Measurements from ENCODE around the gene CALML5. TPM values are rescaled to one million over a fixed set of nuclear protein-coding genes. Genes with fewer than 3 reads are reported as not detected.
A peak's percentile ranks its signal among the peaks of the same experiment; 100 is the strongest.

CALML5 gene
- total and polyA plus RNA-seq, 9 of the 15 experiments (the other 6 are each of a cell fraction or from before 2014, with no cell fraction given) = not detected

DNA sequence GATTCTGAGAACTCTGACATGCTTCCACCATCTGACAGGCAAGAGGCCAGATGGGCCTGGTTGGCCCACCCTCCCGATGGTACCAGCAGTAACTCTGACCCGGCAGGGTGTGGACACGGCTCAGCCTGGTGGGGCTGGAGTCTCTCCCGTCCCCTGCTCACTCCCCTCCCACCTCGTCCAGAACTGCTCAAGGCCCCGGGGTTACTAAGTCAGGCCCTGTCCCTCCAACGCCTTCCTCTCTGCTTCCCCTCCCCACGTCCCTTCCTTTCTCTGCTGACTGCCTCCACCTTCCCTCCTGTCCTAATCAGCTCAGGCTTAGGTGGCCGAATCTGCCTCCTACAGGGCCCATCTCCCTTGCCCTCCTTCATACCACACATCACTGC is 12.5 kb downstream of the CALML5 start (continued):
- no peak for TF ChIP-seq MECOM (CRISPR knock-in tag; IDR thresholded peaks at IDR 0.05)
- TF ChIP-seq NFE2 (IDR thresholded peaks at IDR 0.05; ENCODE audit: low read depth) = peak; percentile 3; the same call in 1 of the 2 replicates
- TF ChIP-seq DACH1 (IDR thresholded peaks at IDR 0.05; ENCODE audit: partially characterized antibody) = no peak
- no peak for TF ChIP-seq RBM34 (IDR thresholded peaks at IDR 0.05; ENCODE audit: borderline replicate concordance, insufficient read depth, low read length)
- no peak for TF ChIP-seq TAF1 (IDR thresholded peaks at IDR 0.05; ENCODE audit: control insufficient read depth, extremely low read depth, insufficient read depth, low read length, severe bottlenecking)
- no peak for TF ChIP-seq HNRNPLL (IDR thresholded peaks at IDR 0.05; ENCODE audit: low read depth, low read length, poor library complexity, severe bottlenecking)
- TF ChIP-seq SRSF1 (IDR thresholded peaks at IDR 0.05; ENCODE audit: low read depth, low read length) = no peak
- TF ChIP-seq, protein P1, sequence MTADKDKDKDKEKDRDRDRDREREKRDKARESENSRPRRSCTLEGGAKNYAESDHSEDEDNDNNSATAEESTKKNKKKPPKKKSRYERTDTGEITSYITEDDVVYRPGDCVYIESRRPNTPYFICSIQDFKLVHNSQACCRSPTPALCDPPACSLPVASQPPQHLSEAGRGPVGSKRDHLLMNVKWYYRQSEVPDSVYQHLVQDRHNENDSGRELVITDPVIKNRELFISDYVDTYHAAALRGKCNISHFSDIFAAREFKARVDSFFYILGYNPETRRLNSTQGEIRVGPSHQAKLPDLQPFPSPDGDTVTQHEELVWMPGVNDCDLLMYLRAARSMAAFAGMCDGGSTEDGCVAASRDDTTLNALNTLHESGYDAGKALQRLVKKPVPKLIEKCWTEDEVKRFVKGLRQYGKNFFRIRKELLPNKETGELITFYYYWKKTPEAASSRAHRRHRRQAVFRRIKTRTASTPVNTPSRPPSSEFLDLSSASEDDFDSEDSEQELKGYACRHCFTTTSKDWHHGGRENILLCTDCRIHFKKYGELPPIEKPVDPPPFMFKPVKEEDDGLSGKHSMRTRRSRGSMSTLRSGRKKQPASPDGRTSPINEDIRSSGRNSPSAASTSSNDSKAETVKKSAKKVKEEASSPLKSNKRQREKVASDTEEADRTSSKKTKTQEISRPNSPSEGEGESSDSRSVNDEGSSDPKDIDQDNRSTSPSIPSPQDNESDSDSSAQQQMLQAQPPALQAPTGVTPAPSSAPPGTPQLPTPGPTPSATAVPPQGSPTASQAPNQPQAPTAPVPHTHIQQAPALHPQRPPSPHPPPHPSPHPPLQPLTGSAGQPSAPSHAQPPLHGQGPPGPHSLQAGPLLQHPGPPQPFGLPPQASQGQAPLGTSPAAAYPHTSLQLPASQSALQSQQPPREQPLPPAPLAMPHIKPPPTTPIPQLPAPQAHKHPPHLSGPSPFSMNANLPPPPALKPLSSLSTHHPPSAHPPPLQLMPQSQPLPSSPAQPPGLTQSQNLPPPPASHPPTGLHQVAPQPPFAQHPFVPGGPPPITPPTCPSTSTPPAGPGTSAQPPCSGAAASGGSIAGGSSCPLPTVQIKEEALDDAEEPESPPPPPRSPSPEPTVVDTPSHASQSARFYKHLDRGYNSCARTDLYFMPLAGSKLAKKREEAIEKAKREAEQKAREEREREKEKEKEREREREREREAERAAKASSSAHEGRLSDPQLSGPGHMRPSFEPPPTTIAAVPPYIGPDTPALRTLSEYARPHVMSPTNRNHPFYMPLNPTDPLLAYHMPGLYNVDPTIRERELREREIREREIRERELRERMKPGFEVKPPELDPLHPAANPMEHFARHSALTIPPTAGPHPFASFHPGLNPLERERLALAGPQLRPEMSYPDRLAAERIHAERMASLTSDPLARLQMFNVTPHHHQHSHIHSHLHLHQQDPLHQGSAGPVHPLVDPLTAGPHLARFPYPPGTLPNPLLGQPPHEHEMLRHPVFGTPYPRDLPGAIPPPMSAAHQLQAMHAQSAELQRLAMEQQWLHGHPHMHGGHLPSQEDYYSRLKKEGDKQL (CRISPR knock-in tag; IDR thresholded peaks at IDR 0.05; ENCODE audit: borderline replicate concordance) = no peak
- TF ChIP-seq, protein P2, sequence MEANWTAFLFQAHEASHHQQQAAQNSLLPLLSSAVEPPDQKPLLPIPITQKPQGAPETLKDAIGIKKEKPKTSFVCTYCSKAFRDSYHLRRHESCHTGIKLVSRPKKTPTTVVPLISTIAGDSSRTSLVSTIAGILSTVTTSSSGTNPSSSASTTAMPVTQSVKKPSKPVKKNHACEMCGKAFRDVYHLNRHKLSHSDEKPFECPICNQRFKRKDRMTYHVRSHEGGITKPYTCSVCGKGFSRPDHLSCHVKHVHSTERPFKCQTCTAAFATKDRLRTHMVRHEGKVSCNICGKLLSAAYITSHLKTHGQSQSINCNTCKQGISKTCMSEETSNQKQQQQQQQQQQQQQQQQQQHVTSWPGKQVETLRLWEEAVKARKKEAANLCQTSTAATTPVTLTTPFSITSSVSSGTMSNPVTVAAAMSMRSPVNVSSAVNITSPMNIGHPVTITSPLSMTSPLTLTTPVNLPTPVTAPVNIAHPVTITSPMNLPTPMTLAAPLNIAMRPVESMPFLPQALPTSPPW (CRISPR knock-in tag; IDR thresholded peaks at IDR 0.05) = no peak
- no peak for TF ChIP-seq JUNB (CRISPR knock-in tag; conservative IDR thresholded peaks at IDR 0.05)
- TF ChIP-seq, protein P3, sequence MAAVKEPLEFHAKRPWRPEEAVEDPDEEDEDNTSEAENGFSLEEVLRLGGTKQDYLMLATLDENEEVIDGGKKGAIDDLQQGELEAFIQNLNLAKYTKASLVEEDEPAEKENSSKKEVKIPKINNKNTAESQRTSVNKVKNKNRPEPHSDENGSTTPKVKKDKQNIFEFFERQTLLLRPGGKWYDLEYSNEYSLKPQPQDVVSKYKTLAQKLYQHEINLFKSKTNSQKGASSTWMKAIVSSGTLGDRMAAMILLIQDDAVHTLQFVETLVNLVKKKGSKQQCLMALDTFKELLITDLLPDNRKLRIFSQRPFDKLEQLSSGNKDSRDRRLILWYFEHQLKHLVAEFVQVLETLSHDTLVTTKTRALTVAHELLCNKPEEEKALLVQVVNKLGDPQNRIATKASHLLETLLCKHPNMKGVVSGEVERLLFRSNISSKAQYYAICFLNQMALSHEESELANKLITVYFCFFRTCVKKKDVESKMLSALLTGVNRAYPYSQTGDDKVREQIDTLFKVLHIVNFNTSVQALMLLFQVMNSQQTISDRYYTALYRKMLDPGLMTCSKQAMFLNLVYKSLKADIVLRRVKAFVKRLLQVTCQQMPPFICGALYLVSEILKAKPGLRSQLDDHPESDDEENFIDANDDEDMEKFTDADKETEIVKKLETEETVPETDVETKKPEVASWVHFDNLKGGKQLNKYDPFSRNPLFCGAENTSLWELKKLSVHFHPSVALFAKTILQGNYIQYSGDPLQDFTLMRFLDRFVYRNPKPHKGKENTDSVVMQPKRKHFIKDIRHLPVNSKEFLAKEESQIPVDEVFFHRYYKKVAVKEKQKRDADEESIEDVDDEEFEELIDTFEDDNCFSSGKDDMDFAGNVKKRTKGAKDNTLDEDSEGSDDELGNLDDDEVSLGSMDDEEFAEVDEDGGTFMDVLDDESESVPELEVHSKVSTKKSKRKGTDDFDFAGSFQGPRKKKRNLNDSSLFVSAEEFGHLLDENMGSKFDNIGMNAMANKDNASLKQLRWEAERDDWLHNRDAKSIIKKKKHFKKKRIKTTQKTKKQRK (IDR thresholded peaks at IDR 0.05; ENCODE audit: borderline replicate concordance, low read depth, low read length) = no peak
- TF ChIP-seq, protein P4, sequence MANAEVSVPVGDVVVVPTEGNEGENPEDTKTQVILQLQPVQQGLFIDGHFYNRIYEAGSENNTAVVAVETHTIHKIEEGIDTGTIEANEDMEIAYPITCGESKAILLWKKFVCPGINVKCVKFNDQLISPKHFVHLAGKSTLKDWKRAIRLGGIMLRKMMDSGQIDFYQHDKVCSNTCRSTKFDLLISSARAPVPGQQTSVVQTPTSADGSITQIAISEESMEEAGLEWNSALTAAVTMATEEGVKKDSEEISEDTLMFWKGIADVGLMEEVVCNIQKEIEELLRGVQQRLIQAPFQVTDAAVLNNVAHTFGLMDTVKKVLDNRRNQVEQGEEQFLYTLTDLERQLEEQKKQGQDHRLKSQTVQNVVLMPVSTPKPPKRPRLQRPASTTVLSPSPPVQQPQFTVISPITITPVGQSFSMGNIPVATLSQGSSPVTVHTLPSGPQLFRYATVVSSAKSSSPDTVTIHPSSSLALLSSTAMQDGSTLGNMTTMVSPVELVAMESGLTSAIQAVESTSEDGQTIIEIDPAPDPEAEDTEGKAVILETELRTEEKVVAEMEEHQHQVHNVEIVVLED (CRISPR knock-in tag; IDR thresholded peaks at IDR 0.05) = no peak
- no peak for TF ChIP-seq ZNF146 (CRISPR knock-in tag; IDR thresholded peaks at IDR 0.05; ENCODE audit: unreplicated experiment)
- TF ChIP-seq CREB1 (IDR thresholded peaks at IDR 0.05) = no peak
- 0 out of 2 replicates have a peak, but pooled peaks have one; percentile 8 for TF ChIP-seq CREB1 (CRISPR knock-in tag; IDR thresholded peaks at IDR 0.05)
